NCI-H1092 treated with DMSO at 0.1 percent for 48 hours (cell line): Measurements from ENCODE around the gene NUDT16L1.

ENCODE experiments used
- DNase-seq: peaks from one replicate; lab custom pipeline; 2025; lab: John Stamatoyannopoulos, UW

The NUDT16L1 gene

GRCh38 chr16:4694642-4695451 lies 1.5 kb downstream of the NUDT16L1 start:
- no peak for DNase-seq

- DNase-seq = no peak
These were observed 2.3 kb downstream of the NUDT16L1 start for GRCh38 chr16:4695473-4696171.

GRCh38 chr16:4696172-4696904 lies 3.0 kb downstream of the NUDT16L1 start:
- DNase-seq = no peak

- peak; percentile 33 for DNase-seq
These were observed 3.8 kb downstream of the NUDT16L1 start for GRCh38 chr16:4696905-4697847.

GRCh38 chr16:4697848-4698291 lies 4.5 kb downstream of the NUDT16L1 start:
- DNase-seq = no peak

- no peak for DNase-seq
These were observed 5.1 kb downstream of the NUDT16L1 start for GRCh38 chr16:4698321-4699045.

- DNase-seq = peak; percentile 22
These were observed 5.7 kb downstream of the NUDT16L1 start for GRCh38 chr16:4699046-4699556.

- DNase-seq = no peak
These were observed 7.1 kb downstream of the NUDT16L1 start for GRCh38 chr16:4700380-4700996.

GRCh38 chr16:4700997-4701743 lies 7.8 kb downstream of the NUDT16L1 start:
- no peak for DNase-seq

GRCh38 chr16:4701791-4702465 lies 8.6 kb downstream of the NUDT16L1 start:
- DNase-seq = no peak

GRCh38 chr16:4702466-4702808 lies 9.1 kb downstream of the NUDT16L1 start:
- DNase-seq = no peak

- DNase-seq = no peak
These were observed 10.5 kb downstream of the NUDT16L1 start for GRCh38 chr16:4703906-4704305.

- DNase-seq = no peak
These were observed 11.1 kb downstream of the NUDT16L1 start for GRCh38 chr16:4704491-4704890.

- no peak for DNase-seq
These were observed 11.6 kb downstream of the NUDT16L1 start for GRCh38 chr16:4704913-4705312.

GRCh38 chr16:4706871-4707270 lies 13.5 kb downstream of the NUDT16L1 start:
- DNase-seq = no peak

- no peak for DNase-seq
These were observed 16.1 kb downstream of the NUDT16L1 start for GRCh38 chr16:4709481-4709880.

- DNase-seq = no peak
These were observed 20.5 kb downstream of the NUDT16L1 start for GRCh38 chr16:4713663-4714501.

- no peak for DNase-seq
These were observed 21.6 kb downstream of the NUDT16L1 start for GRCh38 chr16:4714996-4715395.
